HG03575 (cell line): Measurements from ENCODE around the gene ST7.

Experiments used
- ATAC-seq: cut with Tn5 transposase; IDR thresholded peaks from one replicate; pipeline ENCODE4 v1.9.1; 2021; ENCODE audit not compliant: unreplicated experiment, insufficient number of reproducible peaks, low FRiP score; ENCODE audit errors: extremely low read depth

The ST7 gene

DNA sequence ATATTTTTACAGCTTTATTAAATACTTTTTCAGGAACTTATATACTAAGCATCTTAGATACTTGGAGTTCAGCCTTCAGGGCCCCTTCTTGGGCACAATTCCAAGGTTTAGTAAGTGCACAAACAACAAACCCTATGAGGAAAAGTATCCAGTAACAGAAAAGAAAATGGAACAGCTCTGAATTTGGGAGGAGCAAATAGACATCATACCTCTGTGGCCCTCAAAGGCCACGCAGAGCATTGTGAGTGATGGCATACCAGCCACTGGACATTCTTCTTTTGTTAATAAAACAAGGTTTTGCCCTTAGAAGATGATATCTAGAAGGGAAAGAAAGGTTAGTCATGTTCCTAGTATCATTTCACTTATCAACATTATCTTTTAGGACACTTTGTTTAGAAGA is 46.0 kb downstream of the ST7 start:
- ATAC-seq, result no peak

DNA sequence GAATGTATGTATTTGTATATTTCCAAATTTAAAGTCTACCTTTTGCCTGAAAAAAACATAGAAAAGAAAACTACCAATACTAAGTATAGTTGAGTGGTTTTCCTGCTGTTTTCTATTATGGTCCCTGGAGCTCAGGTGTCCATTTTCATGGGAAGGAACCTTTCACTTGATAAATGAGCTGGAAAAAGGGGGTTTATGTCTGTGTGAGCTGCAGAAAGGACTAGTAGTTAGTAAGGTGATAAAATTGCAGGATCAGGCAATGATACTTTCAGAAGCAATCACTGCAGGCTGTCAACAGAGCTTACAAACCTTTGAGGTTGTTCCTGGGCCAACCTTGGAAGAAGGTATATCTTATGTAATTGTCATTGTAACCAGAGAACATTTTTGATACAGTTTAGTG is 48.0 kb downstream of the ST7 start:
- no peak for ATAC-seq

DNA sequence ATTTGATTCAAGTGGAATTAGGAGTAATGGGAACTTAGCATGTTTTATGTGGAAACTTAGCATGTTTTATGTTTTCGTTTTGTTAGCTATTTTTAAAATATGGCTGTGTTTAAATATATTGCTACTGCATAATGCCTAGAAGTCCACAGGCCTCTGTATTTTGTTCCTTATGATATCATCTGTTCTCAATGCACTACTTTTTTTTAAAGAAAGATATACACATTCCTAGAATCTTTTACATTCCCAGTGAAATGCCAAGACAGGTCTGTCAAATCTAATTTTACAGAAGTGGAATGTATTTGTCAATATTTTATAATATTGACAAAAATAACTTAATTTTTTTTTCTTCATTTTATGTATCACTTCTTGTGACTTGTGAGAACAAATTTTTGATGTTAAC is 51.6 kb downstream of the ST7 start:
- no peak for ATAC-seq

GRCh38 chr7:117005449-117005848 is 52.1 kb downstream of the ST7 start:
- ATAC-seq, result no peak

GRCh38 chr7:117006907-117007684 is 53.8 kb downstream of the ST7 start:
- no peak for ATAC-seq

DNA sequence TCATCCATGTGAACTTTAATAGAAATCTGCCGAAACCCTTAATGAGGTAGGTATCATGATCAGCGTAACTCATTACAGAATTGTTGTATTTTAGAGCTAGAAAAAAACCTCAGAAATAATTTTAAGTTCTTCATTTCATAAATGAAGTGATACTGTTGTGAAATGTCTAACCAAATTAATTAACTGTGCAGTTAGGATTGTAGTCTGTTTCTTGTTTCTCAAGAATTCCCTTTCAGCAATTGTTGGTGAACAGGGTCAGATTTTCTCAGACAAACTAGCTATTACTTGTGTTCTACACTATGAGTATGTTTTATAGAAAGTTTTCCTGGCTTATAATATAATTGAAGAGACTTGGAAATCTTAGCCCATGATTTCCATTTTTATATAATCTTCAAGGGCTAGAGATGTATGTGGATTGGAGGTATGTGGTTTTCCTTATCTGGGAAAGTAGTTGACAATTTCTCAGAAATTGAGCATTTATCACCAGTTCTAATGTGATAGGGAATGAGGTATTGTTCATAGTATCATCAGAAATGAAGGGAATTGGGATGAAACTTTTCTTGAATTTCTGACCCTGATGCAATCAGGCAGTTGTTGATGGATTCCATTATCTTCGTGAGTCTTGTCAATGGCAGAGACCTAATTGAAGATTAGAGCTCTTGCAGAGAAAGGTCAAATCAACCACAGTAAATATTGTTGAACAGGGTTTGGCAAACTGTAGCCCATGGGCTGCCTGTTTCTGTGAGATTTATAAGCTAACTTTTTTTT is 55.0 kb downstream of the ST7 start:
- ATAC-seq, result no peak

- ATAC-seq, result no peak
Measured at GRCh38 chr7:117008886-117009531, 55.7 kb downstream of the ST7 start.

GRCh38 chr7:117009705-117010361 is 56.5 kb downstream of the ST7 start:
- ATAC-seq, result no peak

- peak; percentile 26 for ATAC-seq
Measured at GRCh38 chr7:117010375-117011133, 57.3 kb downstream of the ST7 start.

- peak; percentile 80 for ATAC-seq
Measured at GRCh38 chr7:117011419-117012260, 58.3 kb downstream of the ST7 start.

- ATAC-seq, result no peak
Measured at GRCh38 chr7:117012284-117012683, 59.0 kb downstream of the ST7 start.

GRCh38 chr7:117012696-117013095 is 59.4 kb downstream of the ST7 start:
- ATAC-seq, result no peak

DNA sequence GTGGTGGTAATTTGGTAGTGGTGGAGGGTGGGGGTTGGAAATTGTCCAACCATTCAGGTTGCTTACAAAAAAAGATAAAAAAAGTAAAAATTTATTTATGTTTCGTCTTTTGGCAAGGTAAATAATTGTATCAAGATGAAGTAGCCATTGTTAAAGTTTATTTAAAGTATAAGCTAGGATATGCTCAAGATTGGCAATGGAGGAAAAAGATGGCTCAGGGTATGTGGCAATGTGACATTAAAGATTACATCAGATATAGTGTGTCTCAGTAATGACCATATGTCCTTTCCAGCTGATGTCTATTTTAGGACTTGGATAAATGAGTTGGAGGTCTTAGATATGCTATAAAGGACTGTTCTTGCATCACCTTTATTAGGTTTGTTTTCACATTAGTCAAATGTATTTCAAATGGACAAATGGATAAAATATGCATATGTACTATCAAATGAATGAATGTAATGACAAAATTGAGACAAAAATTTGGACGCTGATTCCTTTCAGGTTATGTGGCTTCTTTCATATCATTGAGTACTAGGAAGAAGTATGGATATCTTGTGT is 60.9 kb downstream of the ST7 start:
- no peak for ATAC-seq

- no peak for ATAC-seq
Measured at GRCh38 chr7:117014673-117015133, 61.4 kb downstream of the ST7 start.

DNA sequence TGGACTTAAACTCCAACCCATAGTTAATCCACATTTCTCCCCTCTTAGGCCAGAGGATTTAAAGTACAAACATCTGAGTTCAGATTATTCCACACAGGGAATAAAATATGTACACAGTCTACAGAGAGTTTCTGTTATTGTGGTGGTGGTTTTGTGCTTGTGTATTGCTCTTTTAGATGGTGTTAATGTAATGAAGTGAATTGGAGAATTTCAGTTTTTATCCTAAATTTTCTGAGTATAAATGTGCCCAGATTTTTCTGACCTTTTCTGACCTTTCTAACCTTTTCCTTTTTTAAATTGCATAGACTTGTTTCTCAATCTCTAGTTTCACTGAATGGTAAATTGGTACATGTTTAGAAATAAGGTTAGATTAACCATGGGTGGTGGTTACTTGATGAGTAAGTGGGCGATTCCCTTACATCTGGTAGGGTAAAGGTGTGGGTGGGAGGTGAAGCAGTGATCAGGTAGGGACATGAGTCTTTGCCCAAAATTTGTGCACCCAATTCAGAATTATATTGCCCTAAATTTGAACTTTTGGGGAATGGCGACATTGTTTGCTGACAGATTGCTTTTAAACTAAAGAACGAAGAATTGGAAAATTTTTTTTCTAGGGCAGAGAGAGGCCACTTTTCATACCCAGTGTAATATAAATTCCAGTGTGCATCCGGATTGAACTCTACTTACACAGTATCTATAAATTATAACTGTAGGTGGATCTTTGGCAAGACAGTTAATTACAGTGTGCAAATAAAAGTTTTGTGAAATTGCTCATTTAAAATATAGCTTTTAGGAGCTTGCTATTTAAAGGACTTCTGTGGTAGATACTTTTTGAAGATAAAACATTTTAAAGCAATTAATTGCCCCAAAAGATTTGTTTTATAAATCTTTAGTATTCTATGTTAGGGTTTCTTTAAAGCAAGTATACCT is 62.2 kb downstream of the ST7 start:
- no peak for ATAC-seq

DNA sequence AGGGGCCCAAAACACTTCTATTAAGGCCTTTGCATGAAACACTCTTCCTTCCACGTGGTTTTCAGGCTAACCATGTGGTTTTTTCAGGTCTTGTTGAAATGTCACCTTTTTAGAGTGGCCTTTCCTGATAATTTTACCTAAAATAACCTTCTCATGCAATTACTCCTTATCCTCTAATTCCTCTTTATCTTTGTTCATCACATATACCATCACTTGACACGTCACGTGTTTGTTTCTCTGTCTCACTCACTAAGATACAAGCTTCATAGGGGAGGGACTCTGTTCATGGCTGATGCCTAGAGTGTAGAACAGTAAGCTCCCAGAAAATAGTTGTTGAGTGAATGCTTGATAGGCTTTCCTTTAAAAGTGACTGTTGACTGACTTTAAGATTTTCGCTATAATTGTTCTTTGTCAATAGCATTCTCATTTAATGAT is 63.7 kb downstream of the ST7 start:
- no peak for ATAC-seq
